GM08714 (cell line): ENCODE measurements around the gene RNF31.
A peak's percentile ranks its signal among the peaks of the same experiment; 100 is the strongest.

ENCODE experiments used
- H3K4me3 ChIP-seq: fragments of 200-500 bp; sonication (Bioruptor generic); 2 replicates; pipeline ENCODE4 v1.5.1; 2014; ENCODE audit warnings: mild to moderate bottlenecking, low read length, inconsistent platforms
- ZNF274 ChIP-seq: IDR thresholded peaks from 2 replicates; pipeline ENCODE4 v1.6.1; 2012; ENCODE audit warnings: mild to moderate bottlenecking, low read depth, low read length

RNF31 gene

GRCh38 chr14:24127673-24128072, 19.6 kb upstream of the RNF31 start:
- no peak overlapping the region for H3K4me3 ChIP-seq

GRCh38 chr14:24129410-24129998, 17.8 kb upstream of the RNF31 start:
- TF ChIP-seq ZNF274: no peak
- no peak overlapping the region for H3K4me3 ChIP-seq

More at GRCh38 chr14:24127673-24128072, 19.6 kb upstream of the RNF31 start:
- TF ChIP-seq ZNF274: no peak

- H3K4me3 ChIP-seq: no peak within 1 kb of the TSS
- no peak for TF ChIP-seq ZNF274
These were observed 16.9 kb upstream of the RNF31 start, which contains the start of gene FITM1 for GRCh38 chr14:24130380-24130716. FITM1 (plus strand) TSS chr14:24130659; CDS start chr14:24131564, 905 bp downstream.

GRCh38 chr14:24130717-24131548, 16.4 kb upstream of the RNF31 start:
- TF ChIP-seq ZNF274: no peak
- H3K4me3 ChIP-seq: no peak overlapping the region

- no peak overlapping the region for H3K4me3 ChIP-seq
- TF ChIP-seq ZNF274: no peak
These were observed 15.7 kb upstream of the RNF31 start for GRCh38 chr14:24131549-24131966.

- no peak for TF ChIP-seq ZNF274
- H3K4me3 ChIP-seq: no peak overlapping the region
These were observed 15.1 kb upstream of the RNF31 start for GRCh38 chr14:24132061-24132685.

GRCh38 chr14:24132976-24133375, 14.3 kb upstream of the RNF31 start:
- TF ChIP-seq ZNF274: no peak
- H3K4me3 ChIP-seq: no peak overlapping the region

GRCh38 chr14:24133735-24134134, 13.6 kb upstream of the RNF31 start:
- TF ChIP-seq ZNF274: no peak
- H3K4me3 ChIP-seq: no peak overlapping the region

- H3K4me3 ChIP-seq: peak overlapping the region; percentile 57
- TF ChIP-seq ZNF274: no peak
These were observed 11.8 kb upstream of the RNF31 start for GRCh38 chr14:24135584-24135833.

GRCh38 chr14:24135834-24136683, 11.2 kb upstream of the RNF31 start, which contains the start of gene PSME1:
PSME1 (plus strand) TSS chr14:24136194; CDS start chr14:24136263, 69 bp downstream.
- H3K4me3 ChIP-seq: peak within 1 kb of the TSS; percentile 69
- TF ChIP-seq ZNF274: no peak

GRCh38 chr14:24136684-24137528, 10.4 kb upstream of the RNF31 start:
- H3K4me3 ChIP-seq: peak overlapping the region; percentile 69
- TF ChIP-seq ZNF274: no peak

GRCh38 chr14:24137529-24138395, 9.5 kb upstream of the RNF31 start:
- H3K4me3 ChIP-seq: peak overlapping the region; percentile 69; the same call in 1 of the 2 replicates

More at GRCh38 chr14:24137529-24138395, 9.5 kb upstream of the RNF31 start:
- TF ChIP-seq ZNF274: no peak
